ENCODE results near the gene ASTN2. TPM values are rescaled to one million over a fixed set of nuclear protein-coding genes. Genes with fewer than 3 reads are reported as not detected.

ASTN2 gene
- total RNA-seq, 1 donor from 2014 or later = 13.6 TPM

DNA sequence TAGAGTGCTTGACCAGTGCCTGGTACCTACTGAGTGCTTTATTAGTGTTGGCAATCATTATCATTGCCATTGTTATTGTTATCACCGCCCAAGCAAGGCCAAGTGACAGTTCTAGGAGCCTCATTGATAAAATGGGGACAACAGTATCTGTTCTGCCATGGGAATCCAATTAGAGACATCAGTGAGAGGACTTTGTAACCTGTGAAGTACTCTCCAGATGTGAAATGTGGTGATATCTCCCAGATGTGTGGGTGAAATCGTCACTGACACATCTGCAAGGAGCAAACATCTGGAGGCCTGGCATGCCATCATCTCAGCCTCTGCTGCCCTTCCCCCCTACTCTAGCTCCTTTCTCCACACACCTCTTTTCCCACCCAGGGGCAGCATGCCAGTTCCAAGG, 1000.5 kb downstream of the ASTN2 start:
- Histone ChIP-seq H4K20me1 (ENCODE audit: insufficient read depth, low read length) (no peaks in the 10 kb centered on the region), H3K27me3 (ENCODE audit: insufficient read depth, low read length) (no peaks in the 10 kb centered on the region), H3K36me3 (ENCODE audit: insufficient read depth, low read length) (no peaks in the 10 kb centered on the region), H3K79me2 (ENCODE audit: insufficient read depth, low read length) (no peaks in the 10 kb centered on the region), H3K9ac (ENCODE audit: low read length) (no peak overlapping the region), H2AFZ (ENCODE audit: low read depth, low read length) (no peak overlapping the region), H3K4me1 (ENCODE audit: insufficient read depth, low read length) (no peaks in the 10 kb centered on the region), H3K4me3 (ENCODE audit: insufficient read depth, low read depth, low read length) (no peak overlapping the region), H3K9me3 (ENCODE audit: insufficient read depth, low read depth, low read length) (no peaks in the 10 kb centered on the region), H3K4me2 (ENCODE audit: low read length) (no peak overlapping the region), H3K27ac (ENCODE audit: low read depth, low read length) (no peak overlapping the region)
- Mint-ChIP-seq H3K27me3 (ENCODE audit: low read depth, unreplicated experiment) (no peaks in the 10 kb centered on the region), H3K27ac (ENCODE audit: unreplicated experiment) (no peak overlapping the region), H3K4me1 (ENCODE audit: low read depth, unreplicated experiment) (peaks cover 8% of the 10 kb centered on the region), H3K4me3 (ENCODE audit: unreplicated experiment) (no peak overlapping the region), H3K36me3 (ENCODE audit: low read depth, unreplicated experiment) (peaks cover 7% of the 10 kb centered on the region), H3K9me3 (ENCODE audit: unreplicated experiment) (no peaks in the 10 kb centered on the region)
- no peak for FAIRE-seq
- TF ChIP-seq, protein P1, sequence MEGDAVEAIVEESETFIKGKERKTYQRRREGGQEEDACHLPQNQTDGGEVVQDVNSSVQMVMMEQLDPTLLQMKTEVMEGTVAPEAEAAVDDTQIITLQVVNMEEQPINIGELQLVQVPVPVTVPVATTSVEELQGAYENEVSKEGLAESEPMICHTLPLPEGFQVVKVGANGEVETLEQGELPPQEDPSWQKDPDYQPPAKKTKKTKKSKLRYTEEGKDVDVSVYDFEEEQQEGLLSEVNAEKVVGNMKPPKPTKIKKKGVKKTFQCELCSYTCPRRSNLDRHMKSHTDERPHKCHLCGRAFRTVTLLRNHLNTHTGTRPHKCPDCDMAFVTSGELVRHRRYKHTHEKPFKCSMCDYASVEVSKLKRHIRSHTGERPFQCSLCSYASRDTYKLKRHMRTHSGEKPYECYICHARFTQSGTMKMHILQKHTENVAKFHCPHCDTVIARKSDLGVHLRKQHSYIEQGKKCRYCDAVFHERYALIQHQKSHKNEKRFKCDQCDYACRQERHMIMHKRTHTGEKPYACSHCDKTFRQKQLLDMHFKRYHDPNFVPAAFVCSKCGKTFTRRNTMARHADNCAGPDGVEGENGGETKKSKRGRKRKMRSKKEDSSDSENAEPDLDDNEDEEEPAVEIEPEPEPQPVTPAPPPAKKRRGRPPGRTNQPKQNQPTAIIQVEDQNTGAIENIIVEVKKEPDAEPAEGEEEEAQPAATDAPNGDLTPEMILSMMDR (IDR thresholded peaks at IDR 0.05; ENCODE audit: insufficient read depth, low read depth, low read length) = no peak
- no peak for TF ChIP-seq EZH2 (IDR thresholded peaks at IDR 0.05; ENCODE audit: insufficient read depth, low read length)
- DNase-seq (ENCODE audit: low read depth) = no peak

DNA sequence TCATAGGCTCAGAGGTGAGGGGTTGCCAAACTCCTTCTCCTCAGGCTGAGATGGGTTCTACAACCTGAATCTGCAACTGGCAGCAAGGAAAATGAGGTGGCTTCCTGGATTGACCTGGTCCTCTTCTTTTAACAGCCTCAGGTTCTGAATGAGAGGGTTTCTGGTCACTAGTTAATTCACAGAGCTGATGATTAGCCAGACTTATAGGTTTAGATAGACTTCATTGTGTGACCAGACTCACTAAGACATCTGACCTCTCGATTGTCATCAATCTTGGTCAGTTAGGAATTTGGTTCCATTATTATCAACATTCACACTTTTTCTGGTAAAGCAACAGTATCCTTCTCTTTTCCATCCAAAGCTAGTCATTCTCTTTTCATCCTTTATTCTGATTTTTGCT, 1003.4 kb downstream of the ASTN2 start:
- DNase-seq (ENCODE audit: low read depth) (no peak), FAIRE-seq (no peak)
- no peaks in the 10 kb centered on the region for H3K27me3 ChIP-seq (ENCODE audit: insufficient read depth, low read length)
- no peak overlapping the region for H3K27ac ChIP-seq (ENCODE audit: low read depth, low read length)
- Mint-ChIP-seq H3K27me3 (ENCODE audit: low read depth, unreplicated experiment) (no peaks in the 10 kb centered on the region), H3K4me1 (ENCODE audit: low read depth, unreplicated experiment) (no peaks in the 10 kb centered on the region), H3K27ac (ENCODE audit: unreplicated experiment) (no peak overlapping the region), H3K36me3 (ENCODE audit: low read depth, unreplicated experiment) (peaks cover 5% of the 10 kb centered on the region), H3K9me3 (ENCODE audit: unreplicated experiment) (no peaks in the 10 kb centered on the region), H3K4me3 (ENCODE audit: unreplicated experiment) (no peak overlapping the region)
- no peak overlapping the region for H2AFZ ChIP-seq (ENCODE audit: low read depth, low read length)
- H4K20me1 ChIP-seq (ENCODE audit: insufficient read depth, low read length) = no peaks in the 10 kb centered on the region
- no peak for TF ChIP-seq EZH2 (IDR thresholded peaks at IDR 0.05; ENCODE audit: insufficient read depth, low read length)
- TF ChIP-seq, protein P1 (IDR thresholded peaks at IDR 0.05; ENCODE audit: insufficient read depth, low read depth, low read length) = no peak
- H3K9me3 ChIP-seq (ENCODE audit: insufficient read depth, low read depth, low read length) = no peaks in the 10 kb centered on the region
- no peak overlapping the region for H3K4me3 ChIP-seq (ENCODE audit: insufficient read depth, low read depth, low read length)
- H3K36me3 ChIP-seq (ENCODE audit: insufficient read depth, low read length) = no peaks in the 10 kb centered on the region
- H3K4me2 ChIP-seq (ENCODE audit: low read length) = no peak overlapping the region
- no peaks in the 10 kb centered on the region for H3K79me2 ChIP-seq (ENCODE audit: insufficient read depth, low read length)
- H3K4me1 ChIP-seq (ENCODE audit: insufficient read depth, low read length) = no peaks in the 10 kb centered on the region
- H3K9ac ChIP-seq (ENCODE audit: low read length) = no peak overlapping the region

DNA sequence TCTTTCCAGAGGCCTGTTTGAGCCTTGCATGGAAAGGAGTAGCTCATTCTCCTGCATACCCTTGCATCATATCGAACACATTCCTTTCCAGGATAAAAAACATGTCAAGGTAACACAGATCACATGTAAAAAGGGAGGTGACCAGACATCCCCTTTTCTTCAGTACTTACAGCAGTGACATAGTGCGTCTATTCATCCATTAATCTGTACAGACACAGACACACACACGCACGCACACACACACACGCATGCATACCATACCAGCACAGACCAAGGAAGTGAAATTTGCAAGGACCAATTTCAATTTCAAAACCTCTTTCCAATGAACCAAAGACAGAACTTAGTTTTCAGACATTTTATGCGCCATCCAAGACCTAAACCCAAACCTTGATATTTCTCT, 1005.2 kb downstream of the ASTN2 start:
- no peaks in the 10 kb centered on the region for H3K4me1 ChIP-seq (ENCODE audit: insufficient read depth, low read length)
- DNase-seq (ENCODE audit: low read depth) (no peak), FAIRE-seq (no peak)
- TF ChIP-seq EZH2 (IDR thresholded peaks at IDR 0.05; ENCODE audit: insufficient read depth, low read length) = no peak
- TF ChIP-seq, protein P1 (IDR thresholded peaks at IDR 0.05; ENCODE audit: insufficient read depth, low read depth, low read length) = no peak
- H4K20me1 ChIP-seq (ENCODE audit: insufficient read depth, low read length) = no peaks in the 10 kb centered on the region
- no peaks in the 10 kb centered on the region for H3K27me3 ChIP-seq (ENCODE audit: insufficient read depth, low read length)
- no peaks in the 10 kb centered on the region for H3K9me3 ChIP-seq (ENCODE audit: insufficient read depth, low read depth, low read length)
- H3K36me3 ChIP-seq (ENCODE audit: insufficient read depth, low read length) = no peaks in the 10 kb centered on the region
- H2AFZ ChIP-seq (ENCODE audit: low read depth, low read length) = no peak overlapping the region
- H3K4me1 Mint-ChIP-seq (ENCODE audit: low read depth, unreplicated experiment) = no peaks in the 10 kb centered on the region
- no peak overlapping the region for H3K27ac Mint-ChIP-seq (ENCODE audit: unreplicated experiment)
- no peaks in the 10 kb centered on the region for H3K9me3 Mint-ChIP-seq (ENCODE audit: unreplicated experiment)
- H3K4me2 ChIP-seq (ENCODE audit: low read length) = no peak overlapping the region
- peaks cover 5% of the 10 kb centered on the region for H3K36me3 Mint-ChIP-seq (ENCODE audit: low read depth, unreplicated experiment)
- no peak overlapping the region for H3K4me3 Mint-ChIP-seq (ENCODE audit: unreplicated experiment)
- H3K9ac ChIP-seq (ENCODE audit: low read length) = no peak overlapping the region
- no peaks in the 10 kb centered on the region for H3K79me2 ChIP-seq (ENCODE audit: insufficient read depth, low read length)
- no peaks in the 10 kb centered on the region for H3K27me3 Mint-ChIP-seq (ENCODE audit: low read depth, unreplicated experiment)
- H3K4me3 ChIP-seq (ENCODE audit: insufficient read depth, low read depth, low read length) = no peak overlapping the region
- no peak overlapping the region for H3K27ac ChIP-seq (ENCODE audit: low read depth, low read length)
